Astrocyte (in vitro differentiated cells and primary cell): ENCODE results near the gene EDA.

Experiments used
- CTCF ChIP-seq: IDR thresholded peaks from 2 replicates; pipeline ENCODE4 v1.5.1; 2011; ENCODE audit warnings: low read depth, mild to moderate bottlenecking, inconsistent platforms, low read length, moderate library complexity; ENCODE audit not compliant: insufficient read depth
- EZH2 ChIP-seq: IDR thresholded peaks from 2 replicates; pipeline ENCODE4 v1.6.1; 2012; ENCODE audit warnings: mild to moderate bottlenecking, low read length, inconsistent platforms; ENCODE audit not compliant: insufficient read depth

- TF ChIP-seq CTCF (no peak), EZH2 (no peak)
Measured at GRCh38 chrX:70009970-70010369, 394.1 kb downstream of the EDA start.
